HG03039 (cell line): ENCODE data around the gene OR4D5.

Experiments
- ATAC-seq: cut with Tn5 transposase; IDR thresholded peaks from one replicate; pipeline ENCODE4 v1.9.1; 2021; ENCODE audit warnings: mild to moderate bottlenecking, moderate library complexity; ENCODE audit not compliant: unreplicated experiment

OR4D5 gene

GRCh38 chr11:123939317-123939716, at the start of gene OR4D5:
Gene OR4D5 (plus strand): TSS chr11:123939617. CDS start chr11:123939617, 0 bp downstream.
- ATAC-seq = no peak

GRCh38 chr11:123892031-123892430, 47.4 kb upstream of the OR4D5 start:
- no peak for ATAC-seq

- no peak for ATAC-seq
Measured at GRCh38 chr11:123899792-123900191, 39.6 kb upstream of the OR4D5 start.

- no peak for ATAC-seq
Measured at GRCh38 chr11:123901867-123902266, 37.5 kb upstream of the OR4D5 start, which contains the start of gene OR8D4. Gene OR8D4 (plus strand): TSS chr11:123902167. CDS start chr11:123906432, 4,265 bp downstream.

- ATAC-seq = peak; percentile 89
Measured at GRCh38 chr11:123903932-123904331, 35.5 kb upstream of the OR4D5 start.

- ATAC-seq = no peak
Measured at GRCh38 chr11:123904932-123905331, 34.5 kb upstream of the OR4D5 start.

- no peak for ATAC-seq
Measured at GRCh38 chr11:123905826-123906225, 33.6 kb upstream of the OR4D5 start.

- ATAC-seq = no peak
Measured at GRCh38 chr11:123920943-123921342, 18.5 kb upstream of the OR4D5 start.

- ATAC-seq = no peak
Measured at GRCh38 chr11:123924027-123924426, 15.4 kb upstream of the OR4D5 start.

- no peak for ATAC-seq
Measured at GRCh38 chr11:123942413-123942812, 3.0 kb downstream of the OR4D5 start.

- no peak for ATAC-seq
Measured at GRCh38 chr11:123943738-123944137, 4.3 kb downstream of the OR4D5 start, which contains the start of gene OR6T1. Gene OR6T1 (minus strand): TSS chr11:123943838. CDS start chr11:123943838, 0 bp downstream.

- no peak for ATAC-seq
Measured at GRCh38 chr11:123945132-123945531, 5.7 kb downstream of the OR4D5 start.

GRCh38 chr11:123956752-123957151, 17.3 kb downstream of the OR4D5 start:
- no peak for ATAC-seq

- no peak for ATAC-seq
Measured at GRCh38 chr11:123973816-123974215, 34.4 kb downstream of the OR4D5 start.

GRCh38 chr11:123976770-123977560, 37.5 kb downstream of the OR4D5 start:
- no peak for ATAC-seq

- no peak for ATAC-seq
Measured at GRCh38 chr11:123977731-123978347, 38.4 kb downstream of the OR4D5 start, which contains the start of gene OR10S1. Gene OR10S1 (minus strand): TSS chr11:123977781. CDS start chr11:123977664, 117 bp downstream.

GRCh38 chr11:123979311-123979710, 39.9 kb downstream of the OR4D5 start:
- ATAC-seq = no peak
